GM23248 (cell line): ENCODE measurements around the gene NEU4. TPM values are rescaled to one million over a fixed set of nuclear protein-coding genes. Genes with fewer than 3 reads are reported as not detected.

Experiments used
- DNase-seq: peaks from one replicate; pipeline ENCODE4 v3.0.0-alpha.2; 2015
- H2AFZ ChIP-seq: fragments of 200-600 bp; sonication (generic); 2 replicates; pipeline ENCODE4 v1.6.1; 2016; ENCODE audit warnings: antibody characterized with exemption
- H3F3A ChIP-seq: fragments of 200-600 bp; sonication (generic); 2 replicates; pipeline ENCODE4 v1.6.1; 2016; ENCODE audit warnings: mild to moderate bottlenecking, antibody characterized with exemption, mixed run types; ENCODE audit not compliant: insufficient read depth
- H3K27ac ChIP-seq: fragments of 200-600 bp; sonication (generic); 2 replicates; pipeline ENCODE4 v1.5.1; 2016; ENCODE audit warnings: mild to moderate bottlenecking
- H3K27me3 ChIP-seq: fragments of 200-600 bp; sonication (generic); replicated peaks from 2 replicates; pipeline ENCODE4 v1.6.1; 2016; ENCODE audit warnings: mild to moderate bottlenecking; ENCODE audit not compliant: insufficient read depth
- H3K36me3 ChIP-seq: fragments of 200-600 bp; sonication (generic); 2 replicates; pipeline ENCODE4 v1.6.1; 2016; ENCODE audit warnings: low read depth, mild to moderate bottlenecking
- H3K4me1 ChIP-seq: fragments of 200-600 bp; sonication (generic); 2 replicates; pipeline ENCODE4 v1.6.1; 2016; ENCODE audit warnings: mild to moderate bottlenecking; ENCODE audit not compliant: insufficient read depth
- H3K4me2 ChIP-seq: fragments of 200-600 bp; sonication (generic); one replicate; pipeline ENCODE4 v1.6.1; 2016; ENCODE audit warnings: mild to moderate bottlenecking; ENCODE audit not compliant: unreplicated experiment
- H3K4me3 ChIP-seq: fragments of 200-600 bp; sonication (generic); 2 replicates; pipeline ENCODE4 v1.5.1; 2016; ENCODE audit warnings: mild to moderate bottlenecking
- H3K79me2 ChIP-seq: fragments of 200-600 bp; sonication (generic); 2 replicates; pipeline ENCODE4 v1.6.1; 2016; ENCODE audit warnings: mild to moderate bottlenecking; ENCODE audit not compliant: insufficient read depth
- H3K9ac ChIP-seq: fragments of 200-600 bp; sonication (generic); 2 replicates; pipeline ENCODE4 v1.6.1; 2016; ENCODE audit warnings: mild to moderate bottlenecking
- H3K9me2 ChIP-seq: fragments of 200-600 bp; sonication (generic); 2 replicates; pipeline ENCODE4 v1.6.1; 2016; ENCODE audit warnings: mixed run types, mild to moderate bottlenecking, moderate library complexity; ENCODE audit not compliant: insufficient read depth
- H3K9me3 ChIP-seq: fragments of 200-600 bp; sonication (generic); one replicate; pipeline ENCODE4 v1.6.1; 2017; ENCODE audit warnings: low read depth
- H4K20me1 ChIP-seq: fragments of 200-600 bp; sonication (generic); 2 replicates; pipeline ENCODE4 v1.6.0; 2016; ENCODE audit not compliant: insufficient read depth
- EZH2 ChIP-seq: fragments of 200-600 bp; sonication (generic); IDR thresholded peaks from 2 replicates; pipeline ENCODE4 v1.6.1; 2018; ENCODE audit warnings: antibody characterized with exemption, mild to moderate bottlenecking; ENCODE audit not compliant: insufficient read depth, poor library complexity, severe bottlenecking
- EZH2phosphoT487 ChIP-seq: fragments of 200-600 bp; sonication (generic); IDR thresholded peaks from 2 replicates; pipeline ENCODE4 v1.6.1; 2018; ENCODE audit warnings: antibody characterized with exemption, moderate library complexity, mild to moderate bottlenecking, low read depth; ENCODE audit not compliant: insufficient read depth
- WGBS, 2 experiments: methylation state at CpG; one replicate each; pipeline ENCODE4 v1.1.6; 2015 to 2017; ENCODE audit warnings: low lambda C conversion rate in 2 of 2, low coverage in 1 of 2; ENCODE audit errors: missing lambda C conversion rate in 2 of 2; 5-methylcytosine and 5-hydroxymethylcytosine counted together
- in situ Hi-C: fragments of 300-500 bp; cut with MboI; formaldehyde crosslinking; loops from 2 replicates; pipeline ENCODE4 v1.15.0; 2020
- polyA plus RNA-seq: library from polyadenylated mRNA; unstranded; fragments of >200 nt; fragmentation: Nextera tagmentation; extraction: Ambion mirVana; gene quantifications from 2 replicates; pipeline ENCODE4 v1.2.1, GENCODE V29; 2016
- total RNA-seq: library from RNA; depleted of rRNA; stranded (reverse); fragments of >200 nt; shearing (Covaris generic); gene quantifications from 2 replicates; pipeline ENCODE4 v1.2.3, GENCODE V29; 2014

NEU4 gene
- total and polyA plus RNA-seq, 2 experiments from 2014 or later = not detected

GRCh38 chr2:241863536-241863954, 54.6 kb downstream of the NEU4 start:
- Histone ChIP-seq H2AFZ (no peak overlapping the region), H3K4me1 (peaks cover 5% of the 10 kb centered on the region; the same call in 1 of the 2 replicates), H3F3A (peaks cover 6% of the 10 kb centered on the region; the same call in 1 of the 2 replicates), H3K27ac (no peak overlapping the region), H3K9ac (no peak overlapping the region), H3K4me2 (no peak overlapping the region), H4K20me1 (no peaks in the 10 kb centered on the region), H3K27me3 (peaks cover 16% of the 10 kb centered on the region), H3K36me3 (no peaks in the 10 kb centered on the region), H3K4me3 (no peak overlapping the region), H3K79me2 (no peaks in the 10 kb centered on the region), H3K9me2 (no peaks in the 10 kb centered on the region), H3K9me3 (no peaks in the 10 kb centered on the region)
- peak; percentile 45 for DNase-seq
- 19 to 21% methylated on average over 28 to 29 of the region's 29 CpGs for WGBS, 2 experiments
- no peak for TF ChIP-seq EZH2
- TF ChIP-seq EZH2phosphoT487 = no peak
- in situ Hi-C loops = no loop called here

GRCh38 chr2:241864168-241864849, 55.3 kb downstream of the NEU4 start:
- no peaks in the 10 kb centered on the region for H3K79me2 ChIP-seq
- no peak for DNase-seq
- no peak overlapping the region for H3K9ac ChIP-seq
- in situ Hi-C loops = no loop called here
- no peaks in the 10 kb centered on the region for H3K36me3 ChIP-seq
- H2AFZ ChIP-seq = no peak overlapping the region
- no peak overlapping the region for H3K4me2 ChIP-seq
- H3K27ac ChIP-seq = no peak overlapping the region
- H3K9me3 ChIP-seq = no peaks in the 10 kb centered on the region
- peaks cover 3% of the 10 kb centered on the region; the same call in 1 of the 2 replicates for H3K4me1 ChIP-seq
- peaks cover 6% of the 10 kb centered on the region; the same call in 1 of the 2 replicates for H3F3A ChIP-seq
- no peaks in the 10 kb centered on the region for H3K9me2 ChIP-seq
- H3K27me3 ChIP-seq = peaks cover 16% of the 10 kb centered on the region
- no peak overlapping the region for H3K4me3 ChIP-seq
- 51 to 71% methylated on average over 2 of the region's 2 CpGs for WGBS, 2 experiments
- TF ChIP-seq EZH2phosphoT487 = no peak
- TF ChIP-seq EZH2 = no peak
- H4K20me1 ChIP-seq = no peaks in the 10 kb centered on the region

- in situ Hi-C loops = no loop called here
- no peaks in the 10 kb centered on the region for H3K4me1 ChIP-seq
- TF ChIP-seq EZH2phosphoT487 = no peak
- TF ChIP-seq EZH2 = no peak
- H3K79me2 ChIP-seq = no peaks in the 10 kb centered on the region
- no peak overlapping the region for H2AFZ ChIP-seq
- peaks cover 6% of the 10 kb centered on the region; the same call in 1 of the 2 replicates for H3F3A ChIP-seq
- H3K36me3 ChIP-seq = no peaks in the 10 kb centered on the region
- no peak overlapping the region for H3K27ac ChIP-seq
- H3K4me2 ChIP-seq = no peak overlapping the region
- H3K9me3 ChIP-seq = no peaks in the 10 kb centered on the region
- H3K4me3 ChIP-seq = no peak overlapping the region
- DNase-seq = no peak
- no peak overlapping the region for H3K9ac ChIP-seq
- WGBS, 2 experiments = 89 to 100% methylated on average over 2 to 5 of the region's 5 CpGs
- no peaks in the 10 kb centered on the region for H4K20me1 ChIP-seq
- peaks cover 16% of the 10 kb centered on the region for H3K27me3 ChIP-seq
- H3K9me2 ChIP-seq = no peaks in the 10 kb centered on the region
These were observed 55.8 kb downstream of the NEU4 start for GRCh38 chr2:241864850-241865213.

- no peaks in the 10 kb centered on the region for H3K9me3 ChIP-seq
- no peaks in the 10 kb centered on the region for H3K9me2 ChIP-seq
- H3K4me1 ChIP-seq = no peaks in the 10 kb centered on the region
- no peak for DNase-seq
- no peak overlapping the region for H2AFZ ChIP-seq
- 83 to 100% methylated on average over 1 to 3 of the region's 3 CpGs for WGBS, 2 experiments
- in situ Hi-C loops = no loop called here
- no peak overlapping the region for H3K4me2 ChIP-seq
- no peaks in the 10 kb centered on the region for H3K79me2 ChIP-seq
- H3K36me3 ChIP-seq = no peaks in the 10 kb centered on the region
- peaks cover 6% of the 10 kb centered on the region; the same call in 1 of the 2 replicates for H3F3A ChIP-seq
- no peak overlapping the region for H3K9ac ChIP-seq
- H3K27me3 ChIP-seq = peaks cover 16% of the 10 kb centered on the region
- H4K20me1 ChIP-seq = no peaks in the 10 kb centered on the region
- no peak overlapping the region for H3K4me3 ChIP-seq
- TF ChIP-seq EZH2 (no peak), EZH2phosphoT487 (no peak)
- H3K27ac ChIP-seq = no peak overlapping the region
These were observed 56.5 kb downstream of the NEU4 start for GRCh38 chr2:241865416-241865956.
